ACHN (cell line): Measurements from ENCODE around the gene HOXA9.

Experiments used
- DNase-seq: peaks from one replicate; pipeline ENCODE4 v3.0.0-alpha.2; 2015
- in situ Hi-C: cut with HindIII; loops from 2 replicates; pipeline ENCODE4 v1.10.0; 2017; ENCODE audit warnings: low sequenced_read_pairs, low pct_ligation_motif_present, low pct_unique_long_range_greater_than_20kb

HOXA9 gene

DNA sequence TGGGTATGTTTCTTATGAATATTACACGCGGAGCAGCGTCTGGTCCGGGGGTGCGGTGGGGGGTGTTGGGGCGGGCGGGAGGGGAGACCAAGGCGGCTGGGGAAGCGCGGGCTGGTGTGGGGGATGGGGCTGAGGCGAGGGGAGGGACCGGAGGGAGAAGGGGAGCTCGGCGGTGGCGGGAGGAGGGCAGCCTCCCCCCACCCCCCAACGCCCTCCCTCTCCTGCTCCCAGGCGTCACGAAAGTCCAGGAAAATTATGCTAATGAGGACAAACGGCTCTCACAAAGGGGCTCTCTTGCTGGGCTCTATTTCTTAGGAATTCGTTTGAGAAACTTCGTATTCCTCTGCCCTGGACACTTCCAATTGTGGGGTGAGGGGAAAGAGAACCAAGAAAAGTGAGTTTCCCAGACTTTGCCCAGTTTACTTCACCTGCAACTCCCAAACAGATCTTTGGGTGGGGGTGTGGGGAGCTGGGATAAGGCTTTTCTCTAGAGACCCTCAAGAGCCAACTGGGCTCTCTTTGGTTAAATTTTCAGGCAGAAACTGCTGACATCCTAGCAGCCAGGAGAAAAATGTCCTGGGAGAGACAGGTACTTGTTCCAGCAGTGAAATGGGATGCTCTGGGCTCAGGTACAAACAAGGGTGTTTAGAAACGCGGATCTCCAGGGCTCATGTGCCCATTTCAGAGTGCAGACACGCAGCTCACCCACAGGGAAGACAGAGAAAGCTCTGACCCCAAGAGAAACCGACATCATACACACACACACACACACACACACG, 51.2 kb downstream of the HOXA9 start:
- DNase-seq = peak; percentile 89
- in situ Hi-C loops = no loop called here

GRCh38 chr7:27112955-27113949, 52.1 kb downstream of the HOXA9 start:
- in situ Hi-C loops = no loop called here

More at GRCh38 chr7:27112955-27113949, 52.1 kb downstream of the HOXA9 start:
- DNase-seq = peak; percentile 92
